Glutamatergic neuron (in vitro differentiated cells): ENCODE results near the gene CTDSP2. TPM values are rescaled to one million over a fixed set of nuclear protein-coding genes. Genes with fewer than 3 reads are reported as not detected.
A peak's percentile ranks its signal among the peaks of the same experiment; 100 is the strongest.

Source experiments
- DNase-seq: peaks from one replicate; pipeline ENCODE4 v3.0.0; 2022
- H3K27ac Mint-ChIP-seq: one replicate; pipeline ENCODE4 v1.8.0; 2020; ENCODE audit warnings: mild to moderate bottlenecking, mixed read lengths, inconsistent platforms; ENCODE audit not compliant: unreplicated experiment
- H3K27me3 Mint-ChIP-seq: one replicate; pipeline ENCODE4 v1.8.0; 2020; ENCODE audit warnings: mild to moderate bottlenecking, moderate library complexity, mixed read lengths, inconsistent platforms; ENCODE audit not compliant: unreplicated experiment
- H3K36me3 Mint-ChIP-seq: one replicate; pipeline ENCODE4 v1.8.0; 2020; ENCODE audit warnings: mild to moderate bottlenecking, mixed read lengths, inconsistent platforms; ENCODE audit not compliant: unreplicated experiment
- H3K4me1 Mint-ChIP-seq: one replicate; pipeline ENCODE4 v1.8.0; 2020; ENCODE audit warnings: mild to moderate bottlenecking, low read depth, mixed read lengths, inconsistent platforms; ENCODE audit not compliant: unreplicated experiment
- H3K4me3 Mint-ChIP-seq: one replicate; pipeline ENCODE4 v1.8.0; 2020; ENCODE audit warnings: mild to moderate bottlenecking, mixed read lengths, inconsistent platforms; ENCODE audit not compliant: unreplicated experiment
- H3K9me3 Mint-ChIP-seq: one replicate; pipeline ENCODE4 v1.8.0; 2020; ENCODE audit warnings: mild to moderate bottlenecking, moderate library complexity, mixed read lengths, inconsistent platforms; ENCODE audit not compliant: unreplicated experiment
- microRNA-seq: library from miRNA; unstranded; fragments of <30 nt; microRNA quantifications from one replicate; pipeline ENCODE4, GENCODE V29; 2020; ENCODE audit not compliant: unreplicated experiment
- total RNA-seq: library from RNA; stranded (reverse); fragmentation: NEBNext Ultra II Directional; extraction: Animal tissue kit (Norgen Biotek cat#: 25700); gene quantifications from one replicate; pipeline ENCODE4 v1.2.1, GENCODE V29; 2021; ENCODE audit not compliant: unreplicated experiment
- TF ChIP-seq, protein P1 (sequence below): fragments of 200-600 bp; sonication (generic); IDR thresholded peaks from one replicate; pipeline ENCODE4 v1.5.0; 2021; ENCODE audit not compliant: partially characterized antibody, unreplicated experiment

CTDSP2 gene
- total RNA-seq, 1 donor from 2014 or later, result 127 TPM

GRCh38 chr12:57772429-57773322, 73.9 kb downstream of the CTDSP2 start, which contains the start of gene EEF1AKMT3:
EEF1AKMT3 (plus strand) TSS chr12:57772614; CDS start chr12:57772725, 111 bp downstream.
- Mint-ChIP-seq H3K27ac (peak within 1 kb of the TSS; percentile 93), H3K9me3 (peaks cover 7% of the 10 kb centered on the region), H3K4me3 (peak within 1 kb of the TSS; percentile 99), H3K36me3 (peaks cover 5% of the 10 kb centered on the region), H3K27me3 (peaks cover 7% of the 10 kb centered on the region), H3K4me1 (peaks cover 5% of the 10 kb centered on the region)
- TF ChIP-seq, protein P1, sequence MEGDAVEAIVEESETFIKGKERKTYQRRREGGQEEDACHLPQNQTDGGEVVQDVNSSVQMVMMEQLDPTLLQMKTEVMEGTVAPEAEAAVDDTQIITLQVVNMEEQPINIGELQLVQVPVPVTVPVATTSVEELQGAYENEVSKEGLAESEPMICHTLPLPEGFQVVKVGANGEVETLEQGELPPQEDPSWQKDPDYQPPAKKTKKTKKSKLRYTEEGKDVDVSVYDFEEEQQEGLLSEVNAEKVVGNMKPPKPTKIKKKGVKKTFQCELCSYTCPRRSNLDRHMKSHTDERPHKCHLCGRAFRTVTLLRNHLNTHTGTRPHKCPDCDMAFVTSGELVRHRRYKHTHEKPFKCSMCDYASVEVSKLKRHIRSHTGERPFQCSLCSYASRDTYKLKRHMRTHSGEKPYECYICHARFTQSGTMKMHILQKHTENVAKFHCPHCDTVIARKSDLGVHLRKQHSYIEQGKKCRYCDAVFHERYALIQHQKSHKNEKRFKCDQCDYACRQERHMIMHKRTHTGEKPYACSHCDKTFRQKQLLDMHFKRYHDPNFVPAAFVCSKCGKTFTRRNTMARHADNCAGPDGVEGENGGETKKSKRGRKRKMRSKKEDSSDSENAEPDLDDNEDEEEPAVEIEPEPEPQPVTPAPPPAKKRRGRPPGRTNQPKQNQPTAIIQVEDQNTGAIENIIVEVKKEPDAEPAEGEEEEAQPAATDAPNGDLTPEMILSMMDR, result no peak
- DNase-seq, result peak; percentile 72

DNA sequence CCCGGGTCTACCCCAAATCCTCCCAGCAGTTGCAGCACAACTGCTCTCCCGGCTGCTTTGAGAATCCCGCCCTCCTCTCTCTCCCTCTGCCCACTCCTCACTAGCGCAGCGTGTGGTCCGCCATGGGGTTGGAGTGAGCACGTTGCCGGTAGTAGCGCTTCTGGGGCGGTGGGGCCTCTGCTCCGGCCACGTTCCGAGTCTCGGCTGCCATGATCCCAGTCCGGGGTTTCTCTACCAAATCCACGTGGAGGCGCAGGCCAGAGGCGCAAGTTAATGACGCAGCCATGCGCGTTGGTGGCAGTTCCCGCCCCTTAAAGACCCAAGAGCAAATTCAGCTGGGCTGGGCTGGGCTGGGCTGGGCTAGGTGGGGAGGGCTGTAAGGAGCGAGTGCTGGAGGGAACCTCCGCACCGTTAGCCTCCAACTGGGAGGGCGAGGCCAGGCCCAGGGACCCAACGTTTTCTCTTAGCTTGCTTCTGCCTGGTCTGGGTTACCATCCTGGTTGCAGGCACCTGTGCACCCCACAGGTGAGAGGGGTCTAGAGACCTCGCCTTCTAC, 74.6 kb downstream of the CTDSP2 start, which contains the start of gene METTL1:
TSS of gene METTL1 (minus strand) at position 233 of the 556 bp plus-strand sequence. CDS start at position 211, 22 bp downstream.
- H3K36me3 Mint-ChIP-seq, result peaks cover 5% of the 10 kb centered on the region
- peaks cover 5% of the 10 kb centered on the region for H3K4me1 Mint-ChIP-seq
- TF ChIP-seq, protein P1, result no peak
- H3K4me3 Mint-ChIP-seq, result peak within 1 kb of the TSS; percentile 99
- H3K27ac Mint-ChIP-seq, result peak within 1 kb of the TSS; percentile 93
- H3K9me3 Mint-ChIP-seq, result peaks cover 7% of the 10 kb centered on the region
- DNase-seq, result peak; percentile 93
- H3K27me3 Mint-ChIP-seq, result peaks cover 5% of the 10 kb centered on the region

DNA sequence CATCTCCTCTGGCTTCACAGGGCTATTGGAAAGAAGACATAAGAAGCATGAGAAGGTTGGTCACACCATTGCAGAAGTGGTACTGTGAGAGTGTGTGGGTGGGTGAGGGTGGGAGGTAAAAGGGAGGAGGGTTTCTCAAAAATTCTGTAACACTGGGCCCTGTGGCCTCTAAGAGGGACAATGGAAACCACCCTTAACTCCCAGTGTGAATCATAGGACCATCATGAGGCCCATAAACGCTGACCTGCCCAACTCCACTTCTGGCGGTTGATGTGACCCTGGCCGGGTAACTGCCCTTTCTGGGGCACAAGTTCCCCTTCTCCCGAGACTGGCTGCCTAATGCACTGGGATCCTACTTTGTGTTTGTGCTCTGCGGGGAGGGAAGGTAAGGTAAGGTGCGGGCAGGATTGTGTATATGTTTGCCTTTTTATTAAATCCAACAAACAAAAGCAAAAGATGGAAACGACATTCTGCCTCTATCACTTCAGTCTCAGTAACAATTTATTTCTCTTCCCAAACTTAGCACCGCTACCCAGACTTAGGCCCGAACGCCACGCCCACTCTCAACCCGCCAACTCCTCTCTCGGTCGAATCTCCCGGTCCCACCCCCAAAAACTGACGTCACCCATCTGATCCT, 75.2 kb downstream of the CTDSP2 start:
- H3K4me1 Mint-ChIP-seq, result peaks cover 8% of the 10 kb centered on the region
- H3K9me3 Mint-ChIP-seq, result peaks cover 6% of the 10 kb centered on the region
- H3K27ac Mint-ChIP-seq, result peak overlapping the region; percentile 93
- H3K27me3 Mint-ChIP-seq, result peaks cover 8% of the 10 kb centered on the region
- TF ChIP-seq, protein P1, result no peak
- H3K4me3 Mint-ChIP-seq, result peak overlapping the region; percentile 99
- peaks cover 5% of the 10 kb centered on the region for H3K36me3 Mint-ChIP-seq
- peak; percentile 81 for DNase-seq

DNA sequence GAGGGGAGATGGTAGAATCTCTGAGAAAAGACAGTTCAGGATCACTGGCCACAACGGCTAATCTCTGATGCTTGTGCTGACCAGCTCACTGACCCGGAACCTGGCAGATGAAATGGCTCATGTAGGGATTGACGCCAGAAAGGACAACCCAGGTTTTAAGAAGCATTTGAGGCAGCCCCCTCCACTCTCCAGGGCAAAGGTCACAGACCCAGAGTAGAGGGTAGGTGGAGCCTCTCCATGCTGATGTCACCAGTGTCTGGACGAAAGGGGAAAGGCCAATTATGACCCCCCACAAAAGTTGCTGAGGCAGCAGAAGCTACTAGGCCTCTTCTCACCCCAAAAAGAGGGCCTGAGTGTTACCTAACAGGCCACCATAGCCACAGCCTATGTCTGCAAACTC, 75.8 kb downstream of the CTDSP2 start:
- no peak for DNase-seq
- TF ChIP-seq, protein P1, result no peak
- peaks cover 8% of the 10 kb centered on the region for H3K27me3 Mint-ChIP-seq
- H3K4me1 Mint-ChIP-seq, result peaks cover 8% of the 10 kb centered on the region
- peak overlapping the region; percentile 38 for H3K4me3 Mint-ChIP-seq
- no peak overlapping the region for H3K27ac Mint-ChIP-seq
- H3K9me3 Mint-ChIP-seq, result peaks cover 6% of the 10 kb centered on the region
- H3K36me3 Mint-ChIP-seq, result peaks cover 3% of the 10 kb centered on the region

Small RNA genes lying within 50 kb of the gene (microRNA-seq; reads per million reads assigned to microRNA genes)
- gene MIR26A2, result 61.3 reads per million, percentile 70 among the genes with 10 or more reads in this experiment

Other genes starting within 250 kb of the CTDSP2 start
- 99.6 TPM for gene DTX3, start 241.9 kb downstream of the CTDSP2 start, total RNA-seq
- gene ARHGEF25, start 235.3 kb downstream of the CTDSP2 start, total RNA-seq, result 80.2 TPM
- gene B4GALNT1, start 213.5 kb downstream of the CTDSP2 start, total RNA-seq, result 83.9 TPM
- gene OS9, start 152.6 kb downstream of the CTDSP2 start, total RNA-seq, result 225 TPM
- gene AGAP2, start 108.0 kb downstream of the CTDSP2 start, total RNA-seq, result 45.5 TPM
- 27.2 TPM for gene TSPAN31, start 101.7 kb downstream of the CTDSP2 start, total RNA-seq
- gene CDK4, start 94.4 kb downstream of the CTDSP2 start, total RNA-seq, result 123 TPM
- gene MARCHF9, start 91.6 kb downstream of the CTDSP2 start, total RNA-seq, result 26.7 TPM
- 1.7 TPM for gene CYP27B1, start 79.7 kb downstream of the CTDSP2 start, total RNA-seq
- 9.1 TPM for gene METTL1, start 74.6 kb downstream of the CTDSP2 start, total RNA-seq
- gene EEF1AKMT3, start 74.1 kb downstream of the CTDSP2 start, total RNA-seq, result 3.3 TPM
- gene TSFM, start 63.9 kb downstream of the CTDSP2 start, total RNA-seq, result 35.7 TPM
- 4.8 TPM for gene AVIL, start 28.0 kb downstream of the CTDSP2 start, total RNA-seq
- 1.3 TPM for gene ATP23, start 94.8 kb upstream of the CTDSP2 start, total RNA-seq